Measurements from ENCODE around the gene HBZ. TPM values are rescaled to one million over a fixed set of nuclear protein-coding genes. Genes with fewer than 3 reads are reported as not detected.
"Not testable (repeated sequence)": the region's sequence is repeated elsewhere in the genome, so short reads cannot be mapped to it uniquely, and the experiment has no call there.

Gene HBZ
- total and polyA plus RNA-seq, 2 donors (not counting 1 experiment from before 2014, with no cell fraction given), result not detected

DNA sequence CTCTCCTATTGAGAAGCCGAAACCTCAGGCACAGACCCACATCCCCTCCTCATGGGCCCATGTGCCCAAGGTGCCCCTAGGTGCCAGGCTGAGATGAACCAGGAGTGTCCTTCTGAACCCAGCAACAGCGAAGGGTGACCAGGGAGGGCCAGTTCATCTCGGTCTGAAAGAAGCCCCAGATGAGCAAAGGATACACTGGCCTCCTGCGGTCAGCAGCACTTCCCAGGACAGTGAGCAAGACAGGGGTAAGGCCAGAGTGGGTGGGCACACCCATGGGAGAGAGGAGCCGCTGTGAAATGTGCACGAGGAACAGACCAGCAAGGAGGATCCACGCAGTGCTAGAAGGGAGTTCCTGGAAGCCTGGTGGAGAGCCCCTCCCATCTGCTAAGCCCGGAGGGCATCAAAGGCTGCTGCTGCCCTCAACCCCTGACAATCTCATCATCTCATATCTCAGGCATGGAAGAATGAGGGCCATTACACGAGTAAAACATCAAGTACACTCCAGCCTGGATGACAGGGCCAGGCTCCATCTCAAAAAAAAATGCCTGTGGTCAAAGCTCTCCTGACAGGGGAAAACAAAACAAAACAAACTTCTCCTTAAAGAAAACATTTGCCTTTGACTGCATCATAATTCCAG, 3.3 kb upstream of the HBZ start:
- Histone ChIP-seq H3K79me2 (ENCODE audit: control insufficient read depth, insufficient read depth, low read length) (no peaks in the 10 kb centered on the region), H3K27ac (ENCODE audit: insufficient read depth, low read length) (no peak overlapping the region), H3K4me3 (replicated peaks in 1 of 4; ENCODE audit: control extremely low read depth in 1 of 4, insufficient read depth in 1 of 4, low read depth in 3 of 4, low read length in 4 of 4) (no peak overlapping the region), H2AFZ (ENCODE audit: low read length) (no peak overlapping the region), H3K4me2 (ENCODE audit: extremely low read depth, insufficient read depth, low read length) (peak overlapping the region; percentile 13), H3K9me3 (ENCODE audit: control insufficient read depth, insufficient read depth, low read depth, low read length) (no peaks in the 10 kb centered on the region), H3K4me1 (ENCODE audit: control insufficient read depth, extremely low read depth, insufficient read depth, low read length) (no peaks in the 10 kb centered on the region), H3K27me3 (ENCODE audit: control insufficient read depth, insufficient read depth, low read length) (peaks cover 5% of the 10 kb centered on the region), H3K36me3 (ENCODE audit: control insufficient read depth, insufficient read depth, low read length) (no peaks in the 10 kb centered on the region), H4K20me1 (ENCODE audit: control insufficient read depth, extremely low read depth, insufficient read depth, low read length) (no peaks in the 10 kb centered on the region), H3K9ac (ENCODE audit: insufficient read depth, low read length) (no peak overlapping the region)
- TF ChIP-seq EZH2 (IDR thresholded peaks at IDR 0.05; ENCODE audit: low read length, missing control alignments) (no peak), CTCF (conservative IDR thresholded peaks at IDR 0.05 in 1 of 2, IDR thresholded peaks at IDR 0.05 in 1 of 2; ENCODE audit: low read depth in 1 of 2, low read length in 2 of 2) (no peak)
- DNase-seq (ENCODE audit: low read depth in 2 of 2), result peak; percentile 30 to 45

DNA sequence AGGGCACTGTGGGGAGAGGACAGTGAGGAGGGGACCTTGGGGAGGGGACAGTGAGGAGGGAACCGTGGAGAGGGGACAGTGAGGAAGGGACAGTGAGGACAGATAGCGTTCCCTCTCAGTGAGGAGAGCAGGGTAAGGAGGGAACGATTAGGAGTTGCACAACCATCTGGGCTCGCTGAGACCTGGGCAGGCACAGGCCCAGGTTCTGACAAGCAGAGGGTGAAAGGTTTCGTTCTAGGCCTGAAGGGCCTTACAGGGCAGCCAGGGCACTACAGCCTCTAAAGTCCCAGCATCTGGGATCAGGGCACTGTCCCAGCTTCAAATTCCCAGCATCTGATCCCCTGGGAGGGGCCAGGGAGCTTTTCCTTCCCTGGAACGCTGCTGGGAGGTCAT, 681 bp downstream of the HBZ start:
- H3K9me3 ChIP-seq (ENCODE audit: control insufficient read depth, insufficient read depth, low read depth, low read length); H3K36me3 ChIP-seq (ENCODE audit: control insufficient read depth, insufficient read depth, low read length); H3K27ac ChIP-seq (ENCODE audit: insufficient read depth, low read length); H2AFZ ChIP-seq (ENCODE audit: low read length); H3K4me3 ChIP-seq (replicated peaks in 1 of 4; ENCODE audit: control extremely low read depth in 1 of 4, insufficient read depth in 1 of 4, low read depth in 3 of 4, low read length in 4 of 4); H3K4me2 ChIP-seq (ENCODE audit: extremely low read depth, insufficient read depth, low read length); H3K9ac ChIP-seq (ENCODE audit: insufficient read depth, low read length); H3K79me2 ChIP-seq (ENCODE audit: control insufficient read depth, insufficient read depth, low read length); DNase-seq (ENCODE audit: low read depth in 2 of 2); H3K4me1 ChIP-seq (ENCODE audit: control insufficient read depth, extremely low read depth, insufficient read depth, low read length); H4K20me1 ChIP-seq (ENCODE audit: control insufficient read depth, extremely low read depth, insufficient read depth, low read length): not testable (repeated sequence)
- peaks cover 15% of the 10 kb centered on the region for H3K27me3 ChIP-seq (ENCODE audit: control insufficient read depth, insufficient read depth, low read length)

- H3K4me1 ChIP-seq (ENCODE audit: control insufficient read depth, extremely low read depth, insufficient read depth, low read length); H3K4me2 ChIP-seq (ENCODE audit: extremely low read depth, insufficient read depth, low read length); H2AFZ ChIP-seq (ENCODE audit: low read length); H3K27ac ChIP-seq (ENCODE audit: insufficient read depth, low read length); H3K9me3 ChIP-seq (ENCODE audit: control insufficient read depth, insufficient read depth, low read depth, low read length); H3K36me3 ChIP-seq (ENCODE audit: control insufficient read depth, insufficient read depth, low read length); H3K4me3 ChIP-seq (replicated peaks in 1 of 4; ENCODE audit: control extremely low read depth in 1 of 4, insufficient read depth in 1 of 4, low read depth in 3 of 4, low read length in 4 of 4); H3K79me2 ChIP-seq (ENCODE audit: control insufficient read depth, insufficient read depth, low read length); DNase-seq (ENCODE audit: low read depth in 2 of 2); H4K20me1 ChIP-seq (ENCODE audit: control insufficient read depth, extremely low read depth, insufficient read depth, low read length); H3K9ac ChIP-seq (ENCODE audit: insufficient read depth, low read length): not testable (repeated sequence)
- peaks cover 13% of the 10 kb centered on the region for H3K27me3 ChIP-seq (ENCODE audit: control insufficient read depth, insufficient read depth, low read length)
Observed at GRCh38 chr16:153550-154216, 1.2 kb downstream of the HBZ start.
